Kasumi-1 (cell line): ENCODE measurements around the gene MEG3.
"Not testable (repeated sequence)": the region's sequence is repeated elsewhere in the genome, so short reads cannot be mapped to it uniquely, and the experiment has no call there.

Experiments
- DNase-seq, 2 experiments: peaks; one replicate each; lab custom pipeline; 2025; lab: John Stamatoyannopoulos, UW

The MEG3 gene

DNA sequence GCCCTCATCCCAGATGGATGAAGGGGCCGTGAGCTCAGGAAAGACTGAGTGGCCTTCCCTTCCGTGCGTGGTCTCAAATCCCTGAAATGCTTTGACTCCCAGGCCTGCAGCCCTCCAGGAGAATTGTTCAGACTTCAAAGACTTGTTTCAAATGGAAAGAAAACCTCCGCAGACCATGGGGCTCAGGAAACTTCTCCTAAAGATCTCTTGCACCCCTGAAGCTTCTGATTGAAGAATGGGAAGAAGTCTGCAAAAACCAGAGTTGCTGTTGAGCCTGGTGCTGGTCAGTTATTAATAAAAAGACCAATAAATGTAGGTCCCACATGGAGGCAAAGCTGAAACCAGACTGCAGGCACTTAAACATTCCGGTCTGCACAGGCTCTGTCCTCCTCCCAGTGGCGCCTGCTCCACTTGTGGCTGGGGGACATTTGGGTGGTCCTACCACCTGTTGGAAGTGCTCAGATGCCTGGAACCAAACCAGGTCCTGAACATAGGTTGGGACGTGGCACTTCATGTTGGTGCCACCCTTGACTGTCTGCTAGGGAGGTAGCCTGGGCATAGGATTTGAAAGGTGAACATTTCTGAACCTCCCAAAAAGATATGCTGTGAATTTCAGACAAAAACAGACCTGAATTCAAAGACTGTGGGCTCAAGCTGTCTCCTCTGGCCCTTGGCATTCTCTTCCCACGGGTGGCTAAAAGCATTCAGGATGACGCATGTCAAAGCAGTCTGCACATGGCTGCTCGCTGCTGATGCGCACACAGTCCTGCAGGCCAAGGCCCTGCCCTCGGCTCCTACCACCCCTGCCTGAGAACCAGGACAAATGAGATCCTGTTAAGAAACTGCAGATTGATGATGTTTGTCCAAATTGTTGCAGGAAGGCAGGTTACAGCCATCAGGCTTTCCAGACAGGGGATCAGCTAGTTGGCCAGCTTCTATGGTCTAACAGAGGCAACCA is 36.2 kb upstream of the MEG3 start:
- no peak for DNase-seq

DNA sequence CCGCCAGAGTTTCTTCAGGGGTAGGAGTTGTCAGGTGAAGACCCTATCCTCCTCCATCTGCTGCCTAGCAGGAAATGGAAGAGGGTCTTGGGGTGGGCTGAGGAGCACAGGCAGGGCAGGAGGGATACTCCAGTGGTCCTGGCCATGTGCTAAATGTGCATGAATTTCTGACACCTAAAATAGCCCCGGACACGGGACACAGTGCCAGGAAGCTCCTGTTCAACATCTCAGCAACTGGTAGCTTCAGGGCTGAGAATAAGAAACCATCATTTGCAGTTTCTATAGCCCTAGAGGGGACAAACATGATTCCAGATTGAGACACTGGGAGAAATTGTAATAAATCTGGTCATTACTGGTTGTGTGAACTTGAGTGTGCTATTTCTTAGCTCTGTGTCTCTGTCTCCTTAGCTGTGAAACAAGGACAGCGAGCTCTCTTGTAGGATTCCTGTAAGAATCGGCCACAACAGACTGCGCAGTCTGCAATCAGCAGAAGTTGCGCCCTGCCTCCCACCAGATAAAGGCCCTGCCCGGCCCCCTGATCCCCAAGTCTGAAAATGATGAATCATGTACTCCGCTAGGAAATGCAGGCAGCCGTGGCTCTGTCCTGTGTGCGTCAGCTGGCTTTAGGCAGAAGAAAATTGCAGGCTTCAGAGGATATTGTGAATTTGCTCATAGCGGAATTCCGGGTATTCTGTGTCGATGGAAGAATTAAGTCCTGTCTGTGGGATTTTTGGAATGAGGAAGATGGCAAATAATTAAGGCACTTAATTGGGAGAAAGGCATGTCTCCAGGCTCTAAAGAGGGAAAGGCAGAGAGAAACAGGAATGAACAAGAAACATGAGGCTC is 35.2 kb upstream of the MEG3 start:
- no peak for DNase-seq

DNA sequence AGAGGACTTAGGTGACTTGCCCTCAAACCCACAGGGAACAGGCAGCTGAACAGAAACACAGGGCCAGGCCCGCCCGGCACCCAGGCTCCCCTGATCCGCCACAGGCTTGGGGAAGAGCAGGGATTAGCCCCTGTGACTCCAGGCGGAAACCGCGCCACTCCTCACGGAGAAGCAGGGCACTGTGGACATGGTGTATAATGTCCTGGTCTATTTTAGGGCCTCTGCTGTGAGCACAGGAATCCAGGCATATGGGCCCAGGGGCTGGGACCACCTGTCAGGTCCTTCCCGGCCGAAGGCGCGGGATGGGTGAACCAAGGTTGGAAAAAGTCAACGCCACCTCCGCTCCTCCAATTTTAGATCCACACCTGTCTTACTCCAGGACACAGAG is 34.6 kb upstream of the MEG3 start:
- DNase-seq, result no peak

DNA sequence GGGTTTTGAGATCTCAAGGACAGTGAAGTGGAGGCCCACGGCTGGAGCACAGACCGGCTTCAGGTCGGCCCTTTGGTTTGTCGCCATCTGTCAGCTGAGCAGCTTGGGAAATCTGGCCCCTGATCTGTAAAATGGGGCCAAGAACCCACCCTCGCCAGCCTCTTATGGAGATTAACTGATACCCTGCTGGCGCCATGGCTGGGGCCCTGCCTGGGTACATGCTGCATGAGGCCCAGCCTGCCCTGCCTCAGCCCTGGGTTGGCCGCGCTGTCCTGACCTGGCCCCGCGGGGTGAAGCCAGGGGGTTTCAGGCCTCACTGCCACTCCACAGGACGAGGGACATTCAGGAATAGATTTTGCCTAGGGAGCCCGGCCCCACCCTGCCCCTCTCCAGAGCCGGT is 33.9 kb upstream of the MEG3 start:
- DNase-seq, result no peak

DNA sequence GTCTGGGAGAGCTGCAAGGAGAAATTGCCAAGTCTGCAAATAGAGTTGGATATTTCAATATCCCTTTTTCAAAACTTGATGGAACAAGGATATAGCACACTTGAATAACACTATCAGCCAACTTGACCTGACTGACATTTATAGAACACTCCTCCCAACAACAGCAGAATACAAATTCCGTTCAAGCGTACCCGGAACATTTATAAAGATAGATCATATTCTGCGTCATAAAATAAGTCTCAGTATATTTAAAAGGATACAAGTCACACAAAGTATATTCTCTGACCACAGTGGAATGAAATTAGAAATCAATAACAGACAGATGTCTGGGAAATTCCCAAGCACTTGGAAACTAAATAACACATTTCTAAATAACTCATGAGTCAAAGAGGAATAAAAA is 29.0 kb upstream of the MEG3 start:
- no peak for DNase-seq

DNA sequence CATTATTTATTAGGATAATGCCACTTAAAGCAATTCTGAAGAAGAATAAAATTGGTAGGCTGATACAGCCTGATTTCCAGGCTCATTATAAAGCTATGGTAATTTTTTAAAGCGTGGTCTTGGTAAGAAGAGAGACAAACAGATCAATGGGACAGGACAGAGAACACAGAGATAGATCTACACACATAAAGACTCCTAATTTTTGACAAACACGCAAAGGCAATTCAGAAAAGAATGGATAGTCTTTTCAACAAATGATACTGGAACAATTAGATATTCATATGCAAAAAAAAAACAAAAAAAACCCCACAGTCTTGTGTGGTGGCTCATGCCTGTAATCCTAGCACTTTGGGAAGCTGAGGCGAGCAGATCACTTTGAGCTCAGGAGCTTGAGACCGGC is 25.9 kb upstream of the MEG3 start:
- no peak for DNase-seq

DNA sequence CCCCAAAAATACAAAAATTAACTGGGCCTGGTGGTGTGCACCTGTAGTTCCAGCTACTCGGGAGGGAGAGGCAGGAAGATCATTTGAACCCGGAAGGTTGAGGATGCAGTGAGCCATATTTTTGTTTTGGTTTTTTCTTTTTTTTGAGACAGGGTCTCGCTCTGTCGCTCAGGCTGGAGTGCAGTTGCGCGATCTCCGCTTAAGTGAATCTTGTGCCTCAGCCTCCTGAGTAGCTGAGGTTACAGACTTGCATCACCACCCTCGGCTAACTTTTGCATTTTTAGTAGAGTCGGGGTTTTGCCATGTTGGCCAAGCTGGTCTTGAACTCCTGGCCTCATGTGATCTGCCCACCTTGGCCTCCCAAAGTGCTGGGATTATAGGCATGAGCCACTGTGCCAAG is 24.5 kb upstream of the MEG3 start:
- DNase-seq, result not testable (repeated sequence)

DNA sequence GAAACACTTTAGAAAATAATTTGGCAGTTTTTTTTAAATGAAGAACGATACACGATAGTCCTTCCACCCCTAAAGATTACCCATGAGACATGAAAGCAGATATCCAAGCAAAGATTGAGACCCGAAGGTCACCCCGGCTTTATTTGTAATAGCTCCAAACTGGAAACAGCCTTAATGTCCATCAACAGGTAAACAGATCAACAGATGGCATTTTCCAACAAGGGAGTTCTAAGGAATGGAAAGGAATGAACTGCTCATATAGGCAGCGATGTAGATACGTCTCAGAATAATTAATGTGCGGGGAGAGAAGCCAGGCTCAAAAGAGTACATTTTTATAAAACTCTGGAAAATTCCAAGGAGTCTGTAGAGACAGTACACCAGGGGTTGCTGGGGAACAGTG is 23.7 kb upstream of the MEG3 start:
- no peak for DNase-seq

DNA sequence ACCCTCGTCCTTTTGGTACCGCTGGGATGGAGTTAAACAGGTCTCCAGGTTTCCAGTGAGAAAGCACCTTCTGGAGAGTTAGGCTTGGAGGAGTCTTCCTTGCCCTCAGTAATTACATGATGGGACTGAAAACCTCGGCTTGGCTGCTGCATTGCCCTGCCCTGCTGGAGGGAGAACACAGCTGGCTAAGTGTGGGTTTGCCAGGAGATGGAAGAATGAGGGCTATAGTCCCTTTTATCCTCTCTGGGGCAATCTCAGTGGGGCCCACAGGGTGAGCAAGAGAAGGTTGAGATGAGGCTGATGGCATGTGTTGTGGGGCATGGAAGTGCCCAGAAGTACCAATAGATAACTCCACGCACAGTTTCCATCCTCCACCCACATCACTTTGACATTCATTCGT is 23.2 kb upstream of the MEG3 start:
- no peak for DNase-seq

DNA sequence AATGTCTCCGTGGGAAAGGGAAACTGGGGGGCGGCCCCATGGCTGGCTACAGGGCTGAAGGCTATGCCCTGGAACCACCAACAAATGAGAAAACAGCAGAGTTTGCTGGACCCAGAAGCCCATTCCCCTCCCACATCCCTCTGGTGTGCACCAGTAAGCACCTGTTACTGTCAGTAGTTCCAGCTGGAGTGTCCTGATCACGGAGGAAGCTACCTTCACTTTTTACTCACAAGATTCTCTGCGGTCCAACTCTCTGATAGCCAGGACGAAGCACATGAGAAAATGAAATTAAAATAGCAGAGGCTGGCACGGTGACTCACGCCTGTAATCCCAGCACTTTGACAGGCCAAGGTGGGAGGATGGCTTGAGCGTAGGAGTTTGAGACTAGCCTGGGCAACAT is 22.7 kb upstream of the MEG3 start:
- DNase-seq, result no peak

DNA sequence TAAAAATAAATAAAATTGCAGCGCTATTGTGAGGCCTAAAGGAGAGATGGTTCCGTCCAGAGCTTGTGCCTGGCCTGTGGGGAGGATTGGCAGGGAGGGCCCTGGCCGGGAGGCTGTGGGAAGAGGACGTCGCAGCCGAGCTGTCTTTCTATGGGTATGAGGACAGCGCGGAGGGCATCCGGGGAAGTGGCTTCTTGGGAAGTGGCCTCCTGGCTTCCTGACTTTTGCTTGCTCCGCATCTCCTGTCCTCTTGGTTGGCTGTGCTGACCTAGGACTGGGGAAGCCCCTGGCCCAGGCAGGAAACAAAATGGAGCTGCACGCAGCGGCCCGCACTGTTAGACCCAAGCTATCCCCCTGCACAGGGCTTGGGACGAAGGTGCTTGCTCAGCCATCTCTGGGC is 22.2 kb upstream of the MEG3 start:
- DNase-seq, result no peak

DNA sequence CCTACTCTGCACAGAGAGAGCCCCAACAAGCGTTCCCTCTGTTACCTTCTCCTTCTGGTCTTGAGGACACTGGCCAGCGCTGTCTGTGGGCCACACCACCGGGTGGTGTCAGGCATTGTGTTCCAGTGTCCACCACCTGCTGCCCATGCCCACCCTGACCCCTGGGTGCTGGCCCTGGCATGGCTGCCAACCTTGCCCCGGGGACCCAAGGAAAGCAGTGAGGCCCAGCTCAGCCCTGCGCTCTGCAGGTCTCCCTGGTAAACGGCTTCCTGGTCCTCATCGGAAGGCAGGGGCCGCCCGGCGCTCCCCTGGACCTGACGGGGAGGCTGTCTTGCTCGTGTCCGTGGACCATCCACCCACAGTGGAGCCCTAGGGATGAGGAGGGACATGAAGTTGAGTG is 21.8 kb upstream of the MEG3 start:
- no peak for DNase-seq

DNA sequence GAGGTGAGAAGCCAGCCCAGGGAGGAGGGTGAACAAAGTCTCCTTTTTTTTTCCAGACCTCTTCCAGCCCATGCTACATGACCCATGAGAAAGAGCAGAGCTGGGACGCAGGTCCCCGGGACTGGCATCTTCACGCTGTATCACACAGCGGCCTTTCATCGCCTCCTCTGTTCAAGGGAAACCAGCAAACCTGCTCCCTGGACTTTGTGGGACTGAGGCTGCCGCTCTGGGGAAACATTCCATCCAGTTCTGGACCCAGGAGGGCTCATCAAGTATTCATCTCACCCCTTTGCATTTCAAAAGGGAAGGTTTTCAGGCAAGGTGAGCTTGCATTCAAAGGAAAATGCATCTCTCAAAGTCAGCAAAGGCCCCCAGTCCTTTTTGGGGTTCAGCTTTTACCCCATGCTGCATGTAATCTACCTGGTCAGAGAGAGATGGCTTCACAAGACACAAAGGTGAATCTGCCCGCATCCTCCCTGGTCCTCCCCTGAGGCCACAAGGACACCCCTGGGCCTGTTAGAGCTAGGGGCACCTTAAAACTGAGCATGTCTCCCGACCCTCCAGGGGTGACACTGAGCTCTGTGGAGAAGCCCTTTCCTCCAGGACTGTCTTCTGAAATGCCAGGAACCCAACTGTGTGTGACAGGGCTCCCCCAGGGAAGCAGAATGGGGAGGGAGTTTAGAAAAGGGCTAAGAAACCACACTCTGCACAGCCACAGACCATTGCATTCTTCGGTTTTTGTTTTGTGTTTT is 21.2 kb upstream of the MEG3 start:
- no peak for DNase-seq

DNA sequence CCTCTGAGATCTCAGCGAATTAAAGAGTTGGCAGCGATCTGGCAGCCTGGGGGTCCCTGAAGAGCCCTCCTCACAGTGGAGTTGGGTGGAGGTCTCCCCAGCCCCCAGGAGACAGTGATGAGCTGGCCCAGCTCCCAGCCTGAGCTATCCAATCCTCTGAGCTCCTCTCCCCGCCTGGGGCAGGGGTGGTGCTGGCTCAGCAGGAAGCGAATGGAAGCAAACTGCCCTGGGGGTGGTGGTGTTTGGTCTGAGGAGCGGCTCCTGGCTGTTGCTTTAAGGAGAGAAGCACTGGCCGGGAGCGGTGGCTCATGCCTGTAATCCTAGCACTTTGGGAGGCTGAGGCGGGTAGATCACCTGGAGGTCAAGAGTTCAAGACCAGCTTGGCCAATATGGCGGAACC is 19.5 kb upstream of the MEG3 start:
- no peak for DNase-seq

DNA sequence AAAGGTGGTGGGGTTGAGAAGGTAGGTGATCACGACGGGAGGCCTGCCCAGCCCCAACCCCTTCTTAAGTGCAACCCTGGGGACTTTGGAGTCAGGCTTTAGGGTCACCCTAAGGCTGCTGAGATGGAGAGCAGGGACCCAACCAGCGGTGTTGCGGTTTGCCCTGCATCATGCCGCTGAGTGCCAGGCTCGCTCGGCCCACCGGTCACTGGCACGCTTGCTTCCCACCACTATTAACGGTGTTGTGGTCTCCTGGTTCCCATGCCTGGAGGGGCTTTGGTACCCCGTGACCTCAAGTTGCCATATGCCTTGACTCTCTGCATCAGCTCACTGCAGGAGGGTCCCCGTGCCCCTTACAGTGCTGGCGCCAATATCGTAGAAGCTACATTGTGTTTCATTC is 18.4 kb upstream of the MEG3 start:
- no peak for DNase-seq

DNA sequence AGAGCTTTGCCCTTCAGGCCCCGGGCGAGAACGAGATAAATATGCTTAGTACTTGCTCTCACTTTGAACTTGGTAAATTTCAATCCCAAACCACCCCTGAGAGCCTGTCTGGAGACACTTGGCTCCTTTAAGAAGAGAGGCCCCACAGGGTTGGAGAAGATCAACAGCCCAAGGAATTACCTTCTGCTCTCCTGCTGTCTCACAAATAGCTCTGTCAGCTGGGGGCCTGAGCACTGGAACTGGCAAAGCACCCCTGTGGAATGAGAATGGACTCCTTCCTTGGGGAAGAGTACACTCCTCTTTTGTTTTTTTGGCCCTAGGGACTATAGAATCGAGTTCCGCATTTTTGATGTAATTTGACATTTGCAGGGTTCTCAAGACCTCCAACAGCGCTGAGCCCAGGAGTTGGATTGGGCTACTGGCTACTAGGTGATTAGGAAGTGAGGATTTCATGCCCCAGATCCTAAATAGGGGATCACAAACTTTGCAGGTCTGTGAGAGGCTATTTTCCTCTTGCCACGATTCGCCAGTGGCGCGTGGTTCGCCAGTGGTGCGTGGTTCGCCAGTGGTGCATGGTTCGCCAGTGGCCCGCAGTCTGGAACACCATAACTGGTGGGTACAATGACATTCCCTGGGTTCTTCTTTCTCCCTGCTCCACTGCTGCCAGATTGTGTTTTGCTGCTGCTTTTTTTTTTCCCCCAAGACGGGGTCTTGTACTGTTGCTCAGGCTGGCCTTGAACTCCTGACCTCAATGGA is 17.8 kb upstream of the MEG3 start:
- DNase-seq, result no peak

DNA sequence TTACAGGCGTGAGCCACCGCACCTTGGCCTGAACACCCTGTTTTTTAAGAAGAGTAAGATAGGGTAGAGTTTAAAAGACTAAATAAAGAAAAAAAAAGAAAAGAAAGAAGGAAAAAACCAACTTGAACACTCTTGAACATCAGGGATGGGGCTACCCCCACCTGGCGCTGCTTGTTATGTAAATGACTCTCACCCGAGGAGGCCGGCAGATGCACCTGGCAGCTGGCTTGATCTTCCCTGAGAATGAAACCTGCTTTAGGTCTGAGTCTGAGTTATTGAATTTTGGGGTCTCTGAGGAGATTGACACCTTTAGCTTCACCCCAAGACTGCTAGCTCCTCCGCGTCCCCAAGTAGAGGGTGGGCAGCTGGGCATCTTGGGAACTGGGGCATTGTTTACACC is 15.5 kb upstream of the MEG3 start:
- DNase-seq, result no peak

DNA sequence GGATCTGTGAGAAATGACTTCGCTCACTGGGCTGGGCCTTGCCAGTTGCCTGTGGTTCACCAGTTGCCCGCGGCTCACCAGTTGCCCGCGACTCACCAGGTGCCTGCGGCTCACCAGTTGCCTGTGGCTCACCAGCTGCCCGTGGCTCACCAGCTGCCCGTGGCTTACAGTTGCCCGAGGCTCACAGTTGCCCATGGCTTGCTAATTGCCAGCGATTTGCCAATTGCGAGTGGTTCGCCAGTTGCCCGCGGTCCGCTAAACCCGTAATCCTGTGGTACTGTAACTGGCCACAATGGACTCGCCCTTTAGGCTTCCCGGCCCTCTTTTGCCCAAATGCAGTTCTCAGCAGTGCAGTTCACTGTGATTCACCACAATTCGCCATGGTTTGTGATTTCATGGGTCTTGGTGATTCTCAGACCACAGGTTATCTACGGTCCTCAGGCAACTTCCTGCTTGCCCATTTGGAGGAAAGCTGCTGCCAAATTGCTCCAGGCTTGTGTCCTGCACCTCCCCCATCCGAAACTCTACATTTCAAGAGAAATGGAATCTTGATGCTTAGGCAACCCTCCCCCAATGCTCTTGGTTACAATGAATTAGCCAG is 15.0 kb upstream of the MEG3 start:
- no peak for DNase-seq

DNA sequence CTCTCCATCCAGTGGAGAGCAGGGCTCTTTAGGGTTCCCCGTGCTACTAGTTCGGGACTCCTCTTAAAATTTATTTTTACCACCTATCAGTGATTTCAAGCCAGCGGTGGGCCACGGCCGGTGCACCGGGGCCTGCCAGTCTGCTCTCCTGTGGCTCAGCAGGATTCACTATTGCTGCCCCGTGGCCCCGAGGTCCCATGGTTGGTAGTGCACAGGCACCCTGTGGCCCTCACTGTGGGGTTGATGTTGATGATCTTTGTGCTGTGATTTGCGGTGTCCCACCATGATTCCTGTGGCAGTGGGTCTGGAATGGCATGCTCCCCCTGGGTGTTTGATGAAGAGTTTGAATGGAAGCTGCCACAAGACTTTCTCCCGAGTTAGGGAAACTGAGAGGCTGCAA is 12.6 kb upstream of the MEG3 start:
- no peak for DNase-seq

DNA sequence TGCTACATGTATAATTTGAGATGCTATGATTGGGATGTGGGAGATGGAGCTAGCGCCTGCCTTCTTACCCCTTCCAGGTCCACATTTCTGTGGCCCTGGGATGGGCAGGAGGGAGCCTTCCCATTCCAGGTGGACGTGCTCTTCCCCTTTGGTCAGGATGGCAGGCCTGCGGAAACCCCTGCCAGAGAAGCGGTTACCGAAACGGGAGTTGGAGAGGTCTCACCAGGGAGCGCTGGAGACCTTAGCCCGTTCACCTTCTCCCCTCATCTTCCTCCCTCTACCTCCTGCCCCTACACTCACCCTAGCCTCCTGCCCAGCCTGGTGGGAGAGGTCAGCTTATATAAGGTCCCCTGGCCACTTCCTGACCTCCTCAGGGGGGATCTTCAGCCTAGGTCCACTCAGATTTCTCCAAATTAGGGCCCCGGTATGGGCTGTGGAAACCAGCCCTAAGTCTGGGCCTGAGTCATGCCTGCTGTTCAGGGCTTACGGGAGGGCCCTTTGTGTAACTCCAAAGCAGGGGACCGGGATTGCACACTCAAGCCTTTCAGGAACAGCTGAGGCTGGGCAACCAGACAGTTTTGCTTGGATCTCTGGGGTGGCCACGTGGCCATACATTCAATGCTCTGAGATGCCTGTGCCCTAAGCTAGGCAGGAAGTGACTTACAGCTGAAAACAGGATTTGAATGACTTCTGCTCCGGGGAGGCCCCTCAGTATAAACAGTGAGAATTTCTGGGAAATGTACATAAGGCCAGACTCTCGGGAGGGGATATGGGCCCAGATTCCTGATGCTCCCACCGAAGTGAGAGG is 10.2 kb upstream of the MEG3 start:
- no peak for DNase-seq
